C4-2B (cell line): ENCODE measurements around the gene PARVB.

Source experiments
- CTCF ChIP-seq: fragments of 450-650 bp; conservative IDR thresholded peaks from 2 replicates; pipeline ENCODE4 v1.5.1; 2017; ENCODE audit warnings: mild to moderate bottlenecking
- ZFX ChIP-seq: fragments of 450-650 bp; IDR thresholded peaks from 2 replicates; pipeline ENCODE4 v1.6.1; 2017

GRCh38 chr22:44215287-44215686 is 191.2 kb downstream of the PARVB start:
- no peak for TF ChIP-seq CTCF
- TF ChIP-seq ZFX, result no peak
